ENCODE data around the gene ZFP69B. TPM values are rescaled to one million over a fixed set of nuclear protein-coding genes. Genes with fewer than 3 reads are reported as not detected.

Gene ZFP69B
- total and polyA plus RNA-seq, 2 of the 8 experiments (the other 6 are each of a cell fraction or from before 2014, with no cell fraction given): 1.7 to 8.2 TPM

GRCh38 chr1:40478276-40478675 lies 28.0 kb downstream of the ZFP69B start (continued):
- no peak for TF ChIP-seq CHD7 (IDR thresholded peaks at IDR 0.05; ENCODE audit: insufficient replicate concordance, low read length)
- TF ChIP-seq SIRT6 (IDR thresholded peaks at IDR 0.05; ENCODE audit: low read length): no peak
- no peak for TF ChIP-seq EP300 (IDR thresholded peaks at IDR 0.05; ENCODE audit: borderline replicate concordance in 1 of 2, low read depth in 2 of 2, low read length in 2 of 2)
- no peak for TF ChIP-seq NRF1 (IDR thresholded peaks at IDR 0.05; ENCODE audit: low read depth, low read length)
- TF ChIP-seq TCF12 (IDR thresholded peaks at IDR 0.05; ENCODE audit: low read depth, low read length): no peak
- TF ChIP-seq HDAC2 (IDR thresholded peaks at IDR 0.05; ENCODE audit: borderline replicate concordance in 1 of 2, low read depth in 2 of 2, low read length in 2 of 2): no peak
- no peak for TF ChIP-seq SAP30 (IDR thresholded peaks at IDR 0.05; ENCODE audit: insufficient read depth, insufficient replicate concordance, low read length)
- TF ChIP-seq TEAD4 (IDR thresholded peaks at IDR 0.05; ENCODE audit: low read depth, low read length): no peak
- no peak for TF ChIP-seq EZH2 (IDR thresholded peaks at IDR 0.05; ENCODE audit: low read depth, low read length, severe bottlenecking)
- TF ChIP-seq ASH2L (IDR thresholded peaks at IDR 0.05; ENCODE audit: low read length): no peak
